SU-DHL-6 (cell line): ENCODE results near the gene SLC22A3.
"Not testable (repeated sequence)": the region's sequence is repeated elsewhere in the genome, so short reads cannot be mapped to it uniquely, and the experiment has no call there.

Experiments used
- CTCF ChIP-seq: fragments of 200-600 bp; sonication (generic); IDR thresholded peaks from one replicate; pipeline ENCODE4 v1.5.1; 2017; ENCODE audit warnings: antibody characterized with exemption, mild to moderate bottlenecking, low read length, moderate library complexity; ENCODE audit not compliant: insufficient read depth, poor library complexity, severe bottlenecking
- EZH2phosphoT487 ChIP-seq: fragments of 200-600 bp; sonication (generic), shearing (Covaris generic); conservative IDR thresholded peaks from 2 replicates; pipeline ENCODE4 v1.6.1; 2018; ENCODE audit warnings: mild to moderate bottlenecking, antibody characterized with exemption, low read length, moderate library complexity, mixed read lengths

- TF ChIP-seq CTCF, EZH2phosphoT487: not testable (repeated sequence)
Measured at GRCh38 chr6:160393442-160393841, 45.3 kb downstream of the SLC22A3 start.
